Measurements from ENCODE around the gene ABCA12.

ABCA12 gene

GRCh38 chr2:215110918-215111317 lies 27.5 kb downstream of the ABCA12 start:
- Histone ChIP-seq H3K9me3 (ENCODE audit: insufficient read depth, low read length) (no peaks in the 10 kb centered on the region), H3K4me3 (ENCODE audit: low read length) (no peak overlapping the region), H4K20me1 (ENCODE audit: insufficient read depth, low read length) (no peaks in the 10 kb centered on the region), H3K27me3 (ENCODE audit: low read depth, low read length) (no peaks in the 10 kb centered on the region), H3K9ac (ENCODE audit: low read length) (no peak overlapping the region), H2AFZ (ENCODE audit: low read depth, low read length) (no peak overlapping the region), H3K4me2 (ENCODE audit: low read length) (no peak overlapping the region), H3K36me3 (replicated peaks; ENCODE audit: low read depth, low read length) (no peaks in the 10 kb centered on the region), H3K27ac (ENCODE audit: low read length) (no peak overlapping the region), H3K79me2 (ENCODE audit: low read length) (no peaks in the 10 kb centered on the region), H3K4me1 (ENCODE audit: low read length) (0 out of 2 replicates have a peak, but pooled peaks cover 3% of the 10 kb centered on the region)
- TF ChIP-seq EZH2phosphoT487 (IDR thresholded peaks at IDR 0.05; ENCODE audit: low read depth), result no peak
- no peak for TF ChIP-seq CTCF (IDR thresholded peaks at IDR 0.05; ENCODE audit: low read depth, low read length)

- H3K27me3 ChIP-seq (ENCODE audit: low read depth, low read length), result no peaks in the 10 kb centered on the region
- H2AFZ ChIP-seq (ENCODE audit: low read depth, low read length), result no peak overlapping the region
- no peak overlapping the region for H3K27ac ChIP-seq (ENCODE audit: low read length)
- no peak overlapping the region for H3K9ac ChIP-seq (ENCODE audit: low read length)
- no peaks in the 10 kb centered on the region for H3K36me3 ChIP-seq (replicated peaks; ENCODE audit: low read depth, low read length)
- H3K4me3 ChIP-seq (ENCODE audit: low read length), result no peak overlapping the region
- H3K79me2 ChIP-seq (ENCODE audit: low read length), result no peaks in the 10 kb centered on the region
- H3K4me1 ChIP-seq (ENCODE audit: low read length), result 0 out of 2 replicates have a peak, but pooled peaks cover 3% of the 10 kb centered on the region
- H3K9me3 ChIP-seq (ENCODE audit: insufficient read depth, low read length), result no peaks in the 10 kb centered on the region
- no peaks in the 10 kb centered on the region for H4K20me1 ChIP-seq (ENCODE audit: insufficient read depth, low read length)
- H3K4me2 ChIP-seq (ENCODE audit: low read length), result no peak overlapping the region
- TF ChIP-seq CTCF (IDR thresholded peaks at IDR 0.05; ENCODE audit: low read depth, low read length), result no peak
- no peak for TF ChIP-seq EZH2phosphoT487 (IDR thresholded peaks at IDR 0.05; ENCODE audit: low read depth)
Measured at GRCh38 chr2:215107216-215108056, 31.0 kb downstream of the ABCA12 start.

GRCh38 chr2:215105607-215106354 lies 32.6 kb downstream of the ABCA12 start:
- H3K4me1 ChIP-seq (ENCODE audit: low read length), result 0 out of 2 replicates have a peak, but pooled peaks cover 3% of the 10 kb centered on the region
- TF ChIP-seq CTCF (IDR thresholded peaks at IDR 0.05; ENCODE audit: low read depth, low read length) (no peak), EZH2phosphoT487 (IDR thresholded peaks at IDR 0.05; ENCODE audit: low read depth) (no peak)
- no peaks in the 10 kb centered on the region for H3K9me3 ChIP-seq (ENCODE audit: insufficient read depth, low read length)
- no peak overlapping the region for H3K9ac ChIP-seq (ENCODE audit: low read length)
- H3K36me3 ChIP-seq (replicated peaks; ENCODE audit: low read depth, low read length), result no peaks in the 10 kb centered on the region
- no peaks in the 10 kb centered on the region for H3K27me3 ChIP-seq (ENCODE audit: low read depth, low read length)
- no peak overlapping the region for H2AFZ ChIP-seq (ENCODE audit: low read depth, low read length)
- no peak overlapping the region for H3K27ac ChIP-seq (ENCODE audit: low read length)
- no peaks in the 10 kb centered on the region for H3K79me2 ChIP-seq (ENCODE audit: low read length)
- no peak overlapping the region for H3K4me2 ChIP-seq (ENCODE audit: low read length)
- no peak overlapping the region for H3K4me3 ChIP-seq (ENCODE audit: low read length)
- no peaks in the 10 kb centered on the region for H4K20me1 ChIP-seq (ENCODE audit: insufficient read depth, low read length)

GRCh38 chr2:215104226-215104625 lies 34.2 kb downstream of the ABCA12 start:
- 0 out of 2 replicates have a peak, but pooled peaks cover 3% of the 10 kb centered on the region for H3K4me1 ChIP-seq (ENCODE audit: low read length)
- H2AFZ ChIP-seq (ENCODE audit: low read depth, low read length), result no peak overlapping the region
- no peak overlapping the region for H3K9ac ChIP-seq (ENCODE audit: low read length)
- no peak overlapping the region for H3K4me2 ChIP-seq (ENCODE audit: low read length)
- H3K27me3 ChIP-seq (ENCODE audit: low read depth, low read length), result no peaks in the 10 kb centered on the region
- no peaks in the 10 kb centered on the region for H3K36me3 ChIP-seq (replicated peaks; ENCODE audit: low read depth, low read length)
- H3K9me3 ChIP-seq (ENCODE audit: insufficient read depth, low read length), result no peaks in the 10 kb centered on the region
- no peak overlapping the region for H3K27ac ChIP-seq (ENCODE audit: low read length)
- no peak for TF ChIP-seq EZH2phosphoT487 (IDR thresholded peaks at IDR 0.05; ENCODE audit: low read depth)
- no peak for TF ChIP-seq CTCF (IDR thresholded peaks at IDR 0.05; ENCODE audit: low read depth, low read length)
- no peak overlapping the region for H3K4me3 ChIP-seq (ENCODE audit: low read length)
- no peaks in the 10 kb centered on the region for H4K20me1 ChIP-seq (ENCODE audit: insufficient read depth, low read length)
- H3K79me2 ChIP-seq (ENCODE audit: low read length), result no peaks in the 10 kb centered on the region
